Rectal smooth muscle tissue (tissue), 1 donor: ENCODE measurements around the gene APOL3.
"Not testable (repeated sequence)": the region's sequence is repeated elsewhere in the genome, so short reads cannot be mapped to it uniquely, and the experiment has no call there.

ENCODE experiments used
- H3K27ac ChIP-seq: one replicate; pipeline ENCODE4 v1.7.0; 2013; ENCODE audit warnings: low read depth, low read length, inconsistent platforms
- H3K27me3 ChIP-seq: one replicate; pipeline ENCODE4 v1.7.0; 2013; ENCODE audit warnings: low read length; ENCODE audit not compliant: control insufficient read depth, insufficient read depth
- H3K36me3 ChIP-seq: one replicate; pipeline ENCODE4 v1.7.0; 2013; ENCODE audit warnings: low read length; ENCODE audit not compliant: control insufficient read depth, insufficient read depth
- H3K4me1 ChIP-seq: one replicate; pipeline ENCODE4 v1.7.0; 2013; ENCODE audit warnings: low read length; ENCODE audit not compliant: control insufficient read depth, insufficient read depth
- H3K4me3 ChIP-seq: one replicate; pipeline ENCODE4 v1.7.0; 2013; ENCODE audit warnings: low read length
- H3K9ac ChIP-seq: one replicate; pipeline ENCODE4 v1.7.0; 2013; ENCODE audit warnings: low read length

APOL3 gene

DNA sequence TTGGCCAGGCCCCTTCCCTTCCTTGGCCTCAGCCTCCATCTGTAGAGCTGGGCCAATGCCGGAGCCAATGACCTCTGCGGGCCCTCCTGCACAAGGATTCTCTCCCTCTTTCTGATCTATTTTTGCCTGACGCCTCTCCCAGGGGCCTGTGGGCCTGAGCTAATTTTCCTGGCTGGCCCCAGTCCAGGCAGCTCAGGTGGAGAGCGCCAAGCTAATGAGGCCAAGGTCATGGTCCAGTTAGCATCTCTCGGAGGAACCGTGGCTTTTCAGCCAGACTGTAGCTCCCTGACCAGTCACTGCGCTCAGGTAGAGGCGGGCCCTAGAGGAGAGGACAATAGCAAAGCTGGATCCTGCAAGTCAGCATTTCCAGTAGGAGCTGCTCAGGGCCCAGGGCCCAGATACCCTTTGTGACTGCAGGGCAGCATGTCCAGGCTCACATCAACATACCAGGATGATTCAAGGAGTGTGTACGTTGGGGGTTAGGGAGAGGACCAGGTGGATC is 43.5 kb downstream of the APOL3 start:
- H3K27ac ChIP-seq = no peak overlapping the region
- H3K4me3 ChIP-seq = no peak overlapping the region
- no peaks in the 10 kb centered on the region for H3K36me3 ChIP-seq
- no peaks in the 10 kb centered on the region for H3K4me1 ChIP-seq
- no peak overlapping the region for H3K9ac ChIP-seq
- H3K27me3 ChIP-seq = no peaks in the 10 kb centered on the region

DNA sequence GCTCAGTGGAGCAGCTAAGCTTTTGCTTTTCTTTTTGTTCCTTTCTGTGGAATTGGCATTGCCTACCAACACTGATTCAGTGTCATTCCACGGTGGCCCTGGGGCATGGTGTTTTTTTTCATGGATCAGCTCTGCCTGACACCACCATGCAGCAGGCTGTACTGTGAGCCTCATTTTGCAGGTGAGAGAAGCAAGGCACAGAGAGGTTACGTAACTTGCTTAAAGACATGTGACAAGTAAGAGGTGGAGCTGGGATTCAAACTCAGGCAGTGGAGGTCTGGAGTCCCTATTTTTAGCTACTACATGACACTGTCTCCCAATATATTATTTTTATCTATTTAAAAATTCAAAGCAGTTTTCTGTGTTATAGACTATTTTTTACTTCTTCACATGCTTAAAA is 44.4 kb downstream of the APOL3 start:
- Histone ChIP-seq H3K36me3 (no peaks in the 10 kb centered on the region), H3K27me3 (no peaks in the 10 kb centered on the region), H3K9ac (no peak overlapping the region), H3K4me3 (no peak overlapping the region), H3K27ac (no peak overlapping the region), H3K4me1 (no peaks in the 10 kb centered on the region)

DNA sequence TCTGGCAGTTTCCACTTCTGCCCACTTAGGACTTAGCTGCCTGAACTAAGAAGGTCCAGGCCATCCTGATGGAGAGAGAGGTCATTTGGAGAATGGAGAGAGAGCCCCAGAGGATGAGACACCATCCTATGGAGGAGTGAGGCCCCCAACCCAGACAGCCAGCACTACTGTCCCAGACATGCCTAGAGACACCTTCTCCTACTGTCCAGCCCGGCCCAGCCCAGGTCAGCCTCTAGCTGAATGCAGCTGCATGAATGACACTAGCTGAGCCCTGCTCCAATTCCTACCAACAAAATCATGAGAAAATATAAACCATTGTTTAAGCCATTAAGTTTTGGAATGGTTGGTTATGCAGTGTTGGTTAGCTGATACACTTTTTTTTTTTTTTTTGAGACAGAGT is 47.4 kb downstream of the APOL3 start:
- no peaks in the 10 kb centered on the region for H3K4me1 ChIP-seq
- H3K4me3 ChIP-seq = no peak overlapping the region

DNA sequence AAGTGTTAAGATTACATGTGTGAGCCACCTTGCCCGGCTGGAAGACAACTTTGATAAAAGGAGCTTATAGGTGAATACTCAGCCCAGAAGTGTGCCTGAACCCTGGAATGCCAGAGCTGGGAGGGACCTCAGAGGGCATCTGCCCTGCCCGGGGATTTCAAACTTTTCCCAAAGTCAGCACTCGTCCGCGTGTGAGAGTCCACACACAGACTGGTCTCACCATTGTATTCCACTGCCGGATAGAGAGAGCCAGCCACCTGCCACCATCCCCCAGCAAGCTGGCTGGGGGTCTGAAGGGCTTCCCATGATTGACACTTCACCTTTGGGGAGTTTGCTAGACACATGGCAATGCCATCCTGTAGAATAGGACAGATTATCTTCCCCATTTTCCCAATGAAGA is 49.2 kb downstream of the APOL3 start:
- H3K27ac ChIP-seq = no peak overlapping the region
- no peaks in the 10 kb centered on the region for H3K27me3 ChIP-seq
- H3K4me3 ChIP-seq = no peak overlapping the region
- no peak overlapping the region for H3K9ac ChIP-seq
- H3K4me1 ChIP-seq = no peaks in the 10 kb centered on the region
- no peaks in the 10 kb centered on the region for H3K36me3 ChIP-seq

More for the DNA sequence above, 47.4 kb downstream of the APOL3 start:
- no peaks in the 10 kb centered on the region for H3K27me3 ChIP-seq
- no peak overlapping the region for H3K27ac ChIP-seq
- no peak overlapping the region for H3K9ac ChIP-seq
- H3K36me3 ChIP-seq = no peaks in the 10 kb centered on the region

DNA sequence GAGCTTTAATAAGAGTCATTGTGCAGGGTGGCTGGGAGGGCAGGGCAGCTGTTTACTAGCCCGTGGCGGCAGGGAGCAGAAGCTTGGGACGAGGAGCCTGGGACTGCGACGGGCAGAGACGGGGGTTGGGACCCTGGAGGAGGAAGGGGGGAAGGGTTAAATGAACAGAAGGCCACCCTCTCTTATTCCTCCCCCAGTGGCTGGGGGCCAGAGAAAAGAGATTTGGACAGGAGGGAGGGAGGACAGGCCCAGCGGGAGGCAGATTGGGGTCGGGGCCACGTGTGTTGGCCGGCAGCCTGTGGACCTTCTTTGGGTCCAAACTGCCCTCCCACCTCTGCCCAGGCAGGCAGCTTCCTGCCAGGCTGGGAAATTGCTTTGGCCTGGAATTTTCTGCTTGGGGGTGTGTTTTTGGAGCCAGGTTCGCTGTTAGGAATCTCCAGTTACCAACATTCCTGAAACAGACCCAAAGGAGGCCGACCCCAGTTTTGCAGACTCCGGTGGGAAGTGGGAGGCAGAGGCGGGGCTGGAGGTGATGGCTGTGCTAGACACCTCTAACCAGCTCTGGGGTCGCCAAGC is 50.2 kb downstream of the APOL3 start:
- H3K27me3 ChIP-seq = no peaks in the 10 kb centered on the region
- H3K9ac ChIP-seq = no peak overlapping the region
- H3K4me1 ChIP-seq = no peaks in the 10 kb centered on the region
- H3K4me3 ChIP-seq = no peak overlapping the region
- no peak overlapping the region for H3K27ac ChIP-seq
- H3K36me3 ChIP-seq = no peaks in the 10 kb centered on the region

DNA sequence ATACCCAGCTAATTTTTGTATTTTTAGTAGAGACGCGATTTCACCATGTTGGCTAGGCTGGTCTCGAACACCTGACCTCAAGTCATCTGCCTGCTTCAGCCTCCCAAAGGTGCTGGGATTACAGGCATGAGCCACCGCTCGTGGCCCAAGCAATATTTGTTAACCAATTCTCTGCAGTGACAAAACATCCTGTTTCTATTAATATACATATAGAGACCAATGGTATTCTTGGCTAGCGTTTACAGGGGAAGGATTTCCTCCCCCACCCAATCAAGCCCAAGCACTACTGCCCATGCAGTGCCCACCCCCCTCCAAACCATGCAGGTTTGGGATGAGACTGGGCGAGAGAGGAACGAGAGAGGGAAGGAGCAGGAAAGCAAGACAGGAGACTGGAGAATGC is 53.1 kb downstream of the APOL3 start:
- Histone ChIP-seq H3K4me3 (no peak overlapping the region), H3K9ac (no peak overlapping the region), H3K27ac (no peak overlapping the region), H3K27me3 (no peaks in the 10 kb centered on the region), H3K4me1 (no peaks in the 10 kb centered on the region), H3K36me3 (no peaks in the 10 kb centered on the region)

DNA sequence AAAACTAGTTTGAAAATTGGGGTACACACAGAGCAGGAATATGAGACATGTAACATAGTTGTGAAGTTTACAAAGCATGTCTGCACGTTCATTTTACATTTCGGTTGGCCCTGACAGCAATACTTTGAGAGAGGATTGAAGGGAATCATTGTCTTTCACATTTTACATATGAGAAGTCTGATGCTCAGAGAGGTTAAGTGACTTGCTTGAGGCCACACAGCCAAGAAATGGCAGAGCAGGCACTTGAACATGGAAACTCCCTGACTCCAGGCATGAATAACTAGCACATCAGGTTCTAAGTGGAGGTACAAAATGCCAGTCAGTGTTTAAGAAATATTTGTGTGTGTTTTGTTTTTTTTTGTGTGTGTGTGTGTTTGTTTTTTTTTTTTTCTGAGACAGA is 53.6 kb downstream of the APOL3 start:
- no peaks in the 10 kb centered on the region for H3K27me3 ChIP-seq
- H3K36me3 ChIP-seq = no peaks in the 10 kb centered on the region
- no peaks in the 10 kb centered on the region for H3K4me1 ChIP-seq
- no peak overlapping the region for H3K27ac ChIP-seq
- no peak overlapping the region for H3K4me3 ChIP-seq
- no peak overlapping the region for H3K9ac ChIP-seq

DNA sequence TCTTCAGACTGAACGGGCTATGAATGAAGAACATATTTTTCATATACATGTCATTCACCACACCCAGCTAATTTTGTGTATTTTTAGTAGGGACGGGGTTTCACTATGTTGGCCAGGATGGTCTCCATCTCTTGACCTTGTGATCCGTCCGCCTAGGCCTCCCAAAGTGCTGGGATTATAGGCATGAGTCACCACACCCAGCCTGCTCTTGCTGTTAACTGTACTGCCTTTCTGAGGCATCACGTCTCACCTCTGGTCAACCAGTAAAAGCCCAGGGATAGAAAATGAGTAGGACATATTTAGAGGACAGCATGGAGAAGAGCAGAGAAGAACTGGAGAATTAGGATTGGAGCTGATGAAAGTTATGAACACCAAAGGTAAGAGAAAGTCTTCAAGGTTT is 55.6 kb downstream of the APOL3 start:
- H3K36me3 ChIP-seq = no peaks in the 10 kb centered on the region
- no peak overlapping the region for H3K27ac ChIP-seq
- H3K4me1 ChIP-seq = no peaks in the 10 kb centered on the region
- no peak overlapping the region for H3K4me3 ChIP-seq
- no peak overlapping the region for H3K9ac ChIP-seq
- no peaks in the 10 kb centered on the region for H3K27me3 ChIP-seq

DNA sequence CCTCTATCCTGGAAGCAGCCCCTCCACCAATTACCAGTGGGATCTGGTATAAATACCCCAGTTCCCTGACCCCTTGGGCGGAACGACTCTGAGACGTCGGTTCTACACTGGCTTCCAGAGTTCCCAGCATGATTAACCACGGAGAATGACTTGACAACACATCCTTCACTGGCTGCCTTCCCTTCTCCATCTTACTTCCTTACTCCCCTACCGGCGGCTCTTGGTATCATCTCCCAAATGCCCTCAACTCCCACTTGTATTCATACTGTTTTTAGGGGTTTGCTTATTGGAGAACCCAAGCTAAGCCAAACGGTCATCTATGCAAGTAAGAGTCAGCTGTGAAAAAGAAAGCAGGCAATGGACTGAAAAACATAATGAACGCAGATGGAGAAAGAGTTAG is 56.1 kb downstream of the APOL3 start:
- Histone ChIP-seq H3K4me1 (no peaks in the 10 kb centered on the region), H3K36me3 (no peaks in the 10 kb centered on the region), H3K27me3 (no peaks in the 10 kb centered on the region), H3K9ac (no peak overlapping the region), H3K27ac (no peak overlapping the region), H3K4me3 (no peak overlapping the region)

DNA sequence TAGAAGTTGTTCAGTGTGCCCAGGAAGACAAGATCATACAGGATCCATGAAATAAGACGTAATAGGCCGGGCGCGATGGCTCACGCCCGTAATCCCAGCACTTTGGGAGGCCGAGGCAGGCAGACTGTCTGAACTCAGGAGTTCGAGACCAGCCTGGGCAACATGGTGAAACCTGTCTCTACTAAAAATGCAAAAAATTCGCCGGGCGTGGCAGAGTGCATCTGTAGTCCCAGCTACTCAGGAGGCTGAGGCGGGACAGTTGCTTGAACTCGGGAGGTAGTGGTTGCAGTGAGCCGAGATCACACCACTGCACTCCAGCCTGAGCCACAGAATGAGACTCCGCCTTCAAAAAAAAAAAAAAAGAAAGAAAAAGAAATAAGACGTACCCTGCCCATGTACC is 56.7 kb downstream of the APOL3 start:
- Histone ChIP-seq H3K27ac (no peak overlapping the region), H3K4me3 (no peak overlapping the region), H3K27me3 (no peaks in the 10 kb centered on the region), H3K9ac (no peak overlapping the region), H3K4me1 (no peaks in the 10 kb centered on the region), H3K36me3 (no peaks in the 10 kb centered on the region)

DNA sequence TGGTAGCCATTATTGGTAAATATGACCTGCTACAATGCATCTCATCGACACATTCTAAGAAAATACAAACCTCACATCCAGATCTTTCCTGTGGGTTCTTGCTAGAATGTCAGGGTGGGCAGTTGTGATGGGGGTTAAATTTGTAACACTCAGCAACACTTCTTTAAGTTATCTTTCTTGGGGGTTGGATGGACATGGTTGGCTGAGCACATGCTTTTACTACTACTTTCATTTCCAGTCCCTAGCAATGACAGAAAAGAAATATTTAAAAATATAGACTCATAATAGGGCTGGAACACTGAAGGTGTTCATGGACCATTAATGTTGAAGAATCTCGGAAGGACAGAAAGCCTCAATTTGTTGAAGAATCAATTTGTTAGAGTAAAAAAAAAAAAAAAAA is 57.6 kb downstream of the APOL3 start:
- H3K4me3 ChIP-seq = no peak overlapping the region
- no peaks in the 10 kb centered on the region for H3K27me3 ChIP-seq
- H3K4me1 ChIP-seq = no peaks in the 10 kb centered on the region
- no peak overlapping the region for H3K9ac ChIP-seq
- no peak overlapping the region for H3K27ac ChIP-seq
- H3K36me3 ChIP-seq = no peaks in the 10 kb centered on the region

DNA sequence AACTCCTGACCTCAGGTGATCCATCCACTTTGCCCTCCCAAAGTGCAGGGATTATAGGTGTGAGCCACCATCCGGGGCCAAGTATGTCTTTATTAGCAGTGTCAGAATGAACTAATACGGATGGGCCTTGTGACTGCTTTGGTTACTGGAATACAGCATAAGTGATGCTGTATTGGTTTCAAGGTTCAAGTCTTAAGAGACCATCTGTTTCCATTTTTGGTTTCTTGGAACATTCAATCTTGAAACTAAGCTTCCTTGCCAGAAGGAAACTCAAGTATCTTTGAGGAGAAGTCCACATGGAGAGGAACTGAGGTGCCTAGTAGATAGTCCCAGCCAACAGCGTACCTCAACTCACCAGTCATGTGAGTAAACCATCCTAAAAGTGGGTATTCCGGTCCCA is 58.8 kb downstream of the APOL3 start:
- H3K27me3 ChIP-seq = no peaks in the 10 kb centered on the region
- no peak overlapping the region for H3K9ac ChIP-seq
- H3K4me3 ChIP-seq = no peak overlapping the region
- H3K36me3 ChIP-seq = no peaks in the 10 kb centered on the region
- no peak overlapping the region for H3K27ac ChIP-seq
- H3K4me1 ChIP-seq = no peaks in the 10 kb centered on the region

DNA sequence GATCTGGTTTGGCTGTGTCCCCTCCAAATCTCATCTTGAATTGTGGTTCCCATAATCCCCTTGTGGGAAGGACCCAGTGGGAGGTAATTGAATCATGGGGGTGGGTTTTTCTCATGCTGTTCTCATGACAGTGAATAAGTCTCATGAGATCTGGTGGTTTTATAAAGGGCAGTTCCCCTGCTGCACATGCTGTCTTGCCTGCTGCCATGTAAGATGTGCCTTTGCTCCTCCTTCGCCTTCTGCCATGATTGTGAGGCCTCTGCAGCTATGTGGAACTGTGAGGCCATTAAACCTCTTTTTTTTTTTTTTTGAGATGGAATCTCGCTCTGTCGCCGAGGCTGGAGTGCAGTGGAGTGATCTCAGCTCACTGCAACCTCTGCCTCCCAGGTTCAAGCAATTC is 59.6 kb downstream of the APOL3 start:
- not testable (repeated sequence) for H3K36me3 ChIP-seq, H3K9ac ChIP-seq, H3K4me3 ChIP-seq, H3K27ac ChIP-seq, H3K4me1 ChIP-seq, H3K27me3 ChIP-seq
